Upper lobe of left lung (tissue), 6 donors: ENCODE results near the gene BDKRB1. TPM values are rescaled to one million over a fixed set of nuclear protein-coding genes. Genes with fewer than 3 reads are reported as not detected.

Experiments used
- ATAC-seq, 2 donors: fragments of 200-7000 bp; cut with Tn5 transposase; one replicate each; pipeline ENCODE4 v1.9.1; 2022; ENCODE audit warnings: mild to moderate bottlenecking in 2 of 2, moderate library complexity in 2 of 2; ENCODE audit not compliant: low FRiP score in 2 of 2
- DNase-seq, 2 donors: peaks; one replicate each; pipeline ENCODE4 v3.0.0-alpha.2; 2019 to 2020
- H3K27ac ChIP-seq, 4 donors: fragments of 200-600 bp; sonication (generic); one replicate each; pipeline ENCODE4 v1.5.1; 2016 to 2019
- H3K27me3 ChIP-seq, 4 donors: fragments of 200-600 bp; sonication (generic); one replicate each; pipeline ENCODE4 v1.5.1; 2017 to 2019
- H3K36me3 ChIP-seq, 4 donors: fragments of 200-600 bp; sonication (generic); one replicate each; pipeline ENCODE4 v1.5.1; 2016 to 2019
- H3K4me1 ChIP-seq, 4 donors: fragments of 200-600 bp; sonication (generic); one replicate each; pipeline ENCODE4 v1.5.1; 2018 to 2019
- H3K4me3 ChIP-seq, 4 donors: fragments of 200-600 bp; sonication (generic); one replicate each; pipeline ENCODE4 v1.5.1; 2017 to 2019; ENCODE audit warnings: mild to moderate bottlenecking in 2 of 4, moderate library complexity in 1 of 4
- H3K9me3 ChIP-seq, 4 donors: fragments of 200-600 bp; sonication (generic); one replicate each; pipeline ENCODE4 v1.5.1; 2018 to 2019
- CTCF ChIP-seq, 6 experiments: fragments of 450-650 bp in 4 of 6; fragments of 200-600 bp in 2 of 6; sonication (generic) in 2 of 6; IDR thresholded peaks; one replicate each; pipeline ENCODE4 v1.5.1; 2016 to 2019; ENCODE audit warnings: antibody characterized with exemption in 6 of 6
- EP300 ChIP-seq, 4 donors: sonication (generic); formaldehyde crosslinking; IDR thresholded peaks; one replicate each; pipeline ENCODE4 v1.5.1; 2017; ENCODE audit warnings: antibody characterized with exemption in 4 of 4, control low read depth in 2 of 4
- POLR2A ChIP-seq, 4 donors: fragments of 450-650 bp; IDR thresholded peaks; one replicate each; pipeline ENCODE4 v1.5.1; 2016 to 2017; ENCODE audit warnings: antibody characterized with exemption in 4 of 4, mild to moderate bottlenecking in 2 of 4
- POLR2AphosphoS5 ChIP-seq, 2 donors: sonication (generic); formaldehyde crosslinking; IDR thresholded peaks; one replicate each; pipeline ENCODE4 v1.5.1; 2017; ENCODE audit warnings: antibody characterized with exemption in 2 of 2
- WGBS, 2 donors: methylation state at CpG; one replicate each; pipeline ENCODE4 v1.1.5; 2017 to 2018; 5-methylcytosine and 5-hydroxymethylcytosine counted together
- total RNA-seq, 6 donors: library from RNA; depleted of rRNA in 4 of 6; stranded (reverse); fragments of >200 nt in 4 of 6; gene quantifications; one replicate each; pipeline versions ENCODE4 v1.1.0 to v1.2.1, GENCODE V29; 2016 to 2021
- donor health status: DM: no; HTN: no; CAD: no; lungs with moderate emphysema.
- donor health status: DM: no; HTN: yes; CAD: no; lungs with severe emphysema.

The BDKRB1 gene
- total RNA-seq, 6 donors from 2014 or later = 0.24 to 0.46 (median 0.31) TPM; not detected in 3

DNA sequence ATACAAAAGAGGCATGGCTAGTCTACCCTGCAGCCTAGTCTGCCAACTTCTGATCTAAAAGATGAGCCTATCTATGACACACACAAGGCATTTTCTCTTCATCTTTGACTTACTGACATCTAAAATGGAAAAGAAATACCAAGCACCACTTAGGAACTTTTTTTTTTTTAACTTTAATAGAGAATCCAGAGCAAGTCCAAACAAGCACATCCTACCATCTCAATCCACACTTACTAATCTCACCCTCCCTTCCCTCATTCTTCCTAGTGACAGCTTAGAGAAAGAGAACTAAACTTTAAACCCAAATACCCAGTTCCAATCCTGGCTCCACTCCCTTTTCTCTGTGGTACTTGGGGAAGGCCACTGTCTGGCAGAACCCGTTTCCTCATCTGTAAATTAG, 31.8 kb downstream of the BDKRB1 start:
- H3K36me3 ChIP-seq = peaks cover 33 to 82% (median 42%) of the 10 kb centered on the region in 4 donors
- 89 to 100% methylated on average over 1 of the region's 1 CpG for WGBS, 2 donors

DNA sequence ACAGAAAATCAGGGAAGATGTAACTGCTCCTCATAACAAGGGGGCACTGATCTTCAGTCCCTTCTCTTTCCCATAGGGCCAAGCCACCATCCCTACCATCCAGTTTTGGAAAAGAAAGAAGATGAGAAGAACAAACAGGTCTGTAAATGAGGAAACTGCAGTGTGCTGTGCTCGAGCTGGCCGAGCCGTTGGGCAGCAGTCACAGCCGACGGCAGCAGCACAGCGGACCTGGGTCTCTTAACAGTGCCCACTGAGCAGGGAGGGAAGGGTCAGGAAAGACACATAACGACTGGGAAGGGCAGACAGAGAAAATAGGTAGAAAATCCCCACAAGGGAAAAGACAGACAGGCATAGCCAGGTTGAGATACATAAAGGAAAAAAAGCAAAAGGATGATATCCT, 38.2 kb downstream of the BDKRB1 start:
- WGBS, 2 donors = 92 to 93% methylated on average over 7 of the region's 7 CpGs
- Histone ChIP-seq H3K36me3 (peaks cover 18 to 58% (median 25%) of the 10 kb centered on the region in 4 donors), H3K27ac (no peak overlapping the region), H3K9me3 (no peaks in the 10 kb centered on the region), H3K4me3 (no peak overlapping the region), H3K4me1 (no peaks in the 10 kb centered on the region), H3K27me3 (no peaks in the 10 kb centered on the region)
- ATAC-seq (no peak), DNase-seq (peak in 1 of 2 donors; percentile 64)
- TF ChIP-seq CTCF (IDR thresholded peaks at IDR 0.05) (no peak), POLR2A (IDR thresholded peaks at IDR 0.05) (no peak), POLR2AphosphoS5 (IDR thresholded peaks at IDR 0.05) (no peak), EP300 (IDR thresholded peaks at IDR 0.05) (no peak)

More for the DNA sequence above, 31.8 kb downstream of the BDKRB1 start:
- Histone ChIP-seq H3K4me3 (no peak overlapping the region), H3K9me3 (no peaks in the 10 kb centered on the region), H3K4me1 (no peaks in the 10 kb centered on the region), H3K27me3 (no peaks in the 10 kb centered on the region), H3K27ac (no peak overlapping the region)
- no peak for TF ChIP-seq POLR2AphosphoS5 (IDR thresholded peaks at IDR 0.05)
- TF ChIP-seq EP300 (IDR thresholded peaks at IDR 0.05) = no peak
- TF ChIP-seq POLR2A (IDR thresholded peaks at IDR 0.05) = no peak
- TF ChIP-seq CTCF (IDR thresholded peaks at IDR 0.05) = no peak
- DNase-seq = no peak
- no peak for ATAC-seq

DNA sequence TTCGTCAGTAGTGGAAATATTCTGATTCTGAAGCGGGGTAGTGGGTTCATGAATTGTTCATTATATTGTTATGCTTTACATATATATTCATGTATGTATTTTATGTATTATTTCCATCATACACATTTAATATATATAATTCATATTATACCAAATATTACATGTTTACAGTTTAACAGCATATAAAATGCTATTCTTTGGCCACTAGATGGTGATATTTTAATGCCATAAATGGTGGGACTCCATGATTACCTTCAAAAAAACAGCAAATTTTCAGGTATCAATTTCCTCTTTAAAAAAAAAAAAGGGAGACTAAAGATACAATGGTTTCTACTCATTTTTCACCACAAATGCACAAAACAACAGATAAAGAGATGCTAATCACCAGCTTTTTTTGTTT, 41.0 kb downstream of the BDKRB1 start:
- ATAC-seq (no peak), DNase-seq (no peak)
- Histone ChIP-seq H3K27ac (no peak overlapping the region), H3K36me3 (peaks cover 0 to 48% (median 11%) of the 10 kb centered on the region in 4 donors), H3K9me3 (no peaks in the 10 kb centered on the region), H3K27me3 (no peaks in the 10 kb centered on the region), H3K4me3 (no peak overlapping the region), H3K4me1 (no peaks in the 10 kb centered on the region)
- TF ChIP-seq CTCF (IDR thresholded peaks at IDR 0.05) (peak in 3 of 6 experiments; percentile 24 to 38 (median 35)), POLR2AphosphoS5 (IDR thresholded peaks at IDR 0.05) (no peak)
- WGBS, 2 donors = 95 to 98% methylated on average over 2 of the region's 2 CpGs

DNA sequence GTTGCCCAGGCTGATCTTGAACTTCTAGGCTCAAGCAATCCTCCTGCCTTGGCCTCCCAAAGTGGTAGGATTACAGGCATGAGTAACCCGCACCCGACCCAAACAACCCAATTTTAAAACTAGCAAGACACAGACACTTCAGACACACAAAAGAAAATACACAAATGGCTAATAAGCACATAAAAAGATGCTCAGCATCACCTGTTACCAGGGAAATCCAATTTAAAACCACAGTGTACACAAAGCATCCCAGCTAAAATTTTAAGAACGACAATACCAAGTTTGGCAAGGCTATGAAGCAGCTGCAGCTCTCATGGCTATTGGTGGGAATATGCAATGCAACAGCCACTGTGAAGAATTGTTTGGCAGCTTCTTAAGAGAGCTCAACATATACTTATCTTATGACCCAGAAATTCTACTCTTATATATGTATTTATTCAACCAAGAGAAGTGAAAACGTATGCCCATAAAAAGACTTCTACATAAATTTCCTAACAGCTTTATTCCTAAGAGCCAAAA, 42.0 kb downstream of the BDKRB1 start:
- no peak overlapping the region for H3K4me3 ChIP-seq
- H3K27me3 ChIP-seq = no peaks in the 10 kb centered on the region
- no peak for DNase-seq
- TF ChIP-seq POLR2A (IDR thresholded peaks at IDR 0.05) (no peak), POLR2AphosphoS5 (IDR thresholded peaks at IDR 0.05) (no peak), EP300 (IDR thresholded peaks at IDR 0.05) (no peak), CTCF (IDR thresholded peaks at IDR 0.05) (no peak)
- ATAC-seq = no peak
- H3K27ac ChIP-seq = no peak overlapping the region
- H3K9me3 ChIP-seq = no peaks in the 10 kb centered on the region
- WGBS, 2 donors = 92 to 93% methylated on average over 4 of the region's 4 CpGs
- H3K4me1 ChIP-seq = no peaks in the 10 kb centered on the region
- peaks cover 7 to 55% (median 18%) of the 10 kb centered on the region in 4 donors for H3K36me3 ChIP-seq

DNA sequence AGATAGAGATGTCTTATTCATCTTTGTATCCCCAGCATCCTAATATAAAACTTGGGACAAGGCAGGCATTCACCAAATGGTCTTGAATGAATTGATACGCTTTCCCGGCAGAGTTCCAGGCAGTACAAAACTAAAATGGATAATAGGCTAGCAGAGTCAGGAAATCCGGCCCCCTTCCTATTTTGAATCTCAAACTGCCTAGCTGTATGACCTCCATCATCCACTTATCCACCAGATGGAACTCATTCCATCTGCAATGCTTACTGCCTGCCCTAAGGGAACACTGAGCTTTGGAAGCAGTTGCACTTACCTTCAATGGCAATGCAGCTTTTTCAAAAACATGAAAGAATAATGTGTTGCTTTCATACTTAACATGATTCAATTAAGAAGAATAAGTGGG, 43.4 kb downstream of the BDKRB1 start:
- Histone ChIP-seq H3K4me1 (no peaks in the 10 kb centered on the region), H3K9me3 (no peaks in the 10 kb centered on the region), H3K4me3 (no peak overlapping the region), H3K27me3 (no peaks in the 10 kb centered on the region), H3K27ac (no peak overlapping the region), H3K36me3 (peaks cover 7 to 57% (median 23%) of the 10 kb centered on the region in 4 donors)
- no peak for ATAC-seq
- TF ChIP-seq POLR2AphosphoS5 (IDR thresholded peaks at IDR 0.05) (no peak), POLR2A (IDR thresholded peaks at IDR 0.05) (no peak), EP300 (IDR thresholded peaks at IDR 0.05) (no peak), CTCF (IDR thresholded peaks at IDR 0.05) (no peak)
- no peak for DNase-seq
- WGBS, 2 donors = 53 to 56% methylated on average over 3 of the region's 3 CpGs
